ENCODE data around the gene ERC2.
"Not testable (repeated sequence)": the region's sequence is repeated elsewhere in the genome, so short reads cannot be mapped to it uniquely, and the experiment has no call there.

ERC2 gene

DNA sequence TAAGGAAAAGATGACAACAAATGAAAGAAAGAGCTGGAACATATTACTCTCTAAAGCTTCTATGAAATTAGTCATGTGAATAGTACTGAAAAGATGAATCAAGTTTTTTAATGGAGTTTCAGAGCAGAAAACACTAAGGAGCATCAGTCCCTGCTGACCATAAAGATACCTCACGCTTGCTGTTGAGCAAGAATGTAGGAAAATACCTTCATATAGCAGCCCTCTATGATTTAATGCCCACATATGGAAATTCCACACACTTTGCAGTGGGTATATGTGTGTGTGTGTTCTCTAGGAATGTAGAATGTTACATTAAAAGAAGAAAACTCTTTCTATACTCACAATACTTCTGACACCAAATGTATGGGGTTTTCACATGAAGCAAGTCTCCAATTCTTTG, 355.0 kb downstream of the ERC2 start:
- DNase-seq, result no peak

DNA sequence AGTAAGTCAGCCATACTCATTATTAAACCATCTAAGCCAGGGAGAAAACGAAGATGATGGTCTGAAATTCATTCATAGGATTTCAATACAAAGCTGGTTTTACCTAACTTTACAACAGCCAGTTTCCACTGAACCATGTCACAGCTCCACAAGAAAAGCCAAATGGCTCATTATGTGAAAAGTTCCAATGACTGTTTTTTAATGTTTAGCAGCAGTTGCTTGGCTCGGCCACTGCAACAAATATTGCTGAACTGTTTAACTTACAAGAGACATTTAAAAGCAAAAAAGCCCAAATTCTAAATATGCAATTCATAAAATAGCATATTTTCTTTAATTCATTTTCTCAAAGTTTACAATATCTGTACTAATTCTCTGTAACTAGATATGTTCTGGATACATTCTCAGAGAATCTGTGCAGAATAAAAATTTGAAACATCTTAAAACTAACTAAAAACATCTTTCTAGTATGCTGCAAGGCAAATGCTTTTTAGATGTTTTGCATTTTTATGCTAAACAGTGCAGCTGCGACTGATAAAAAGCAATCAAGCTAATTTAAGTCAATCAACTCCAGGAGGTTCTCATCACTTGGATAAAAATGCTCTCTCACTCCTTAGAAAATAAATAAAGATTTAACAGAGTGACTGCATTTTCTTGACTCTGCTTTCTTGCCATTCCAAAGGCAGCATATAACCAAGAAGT, 356.5 kb downstream of the ERC2 start:
- DNase-seq, result no peak

DNA sequence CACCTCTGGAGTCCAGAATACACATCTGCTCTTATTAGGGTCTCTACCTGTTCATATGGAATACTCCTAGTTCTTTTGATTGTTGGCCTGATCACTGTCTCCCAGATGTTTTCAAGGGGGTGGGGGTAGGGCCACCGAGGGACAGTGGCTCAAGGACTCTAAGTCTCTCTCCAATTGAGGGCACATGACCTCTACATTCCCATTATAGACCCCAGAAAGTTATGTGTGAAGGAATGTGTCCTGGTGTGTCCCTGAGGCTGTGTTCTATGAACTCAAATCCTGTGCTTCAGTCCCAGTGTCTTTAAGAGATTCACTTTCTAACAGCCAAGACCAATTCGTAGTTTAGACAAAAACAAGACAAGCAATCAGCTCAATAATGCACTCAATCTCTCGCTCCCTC, 357.4 kb downstream of the ERC2 start:
- no peak for DNase-seq

DNA sequence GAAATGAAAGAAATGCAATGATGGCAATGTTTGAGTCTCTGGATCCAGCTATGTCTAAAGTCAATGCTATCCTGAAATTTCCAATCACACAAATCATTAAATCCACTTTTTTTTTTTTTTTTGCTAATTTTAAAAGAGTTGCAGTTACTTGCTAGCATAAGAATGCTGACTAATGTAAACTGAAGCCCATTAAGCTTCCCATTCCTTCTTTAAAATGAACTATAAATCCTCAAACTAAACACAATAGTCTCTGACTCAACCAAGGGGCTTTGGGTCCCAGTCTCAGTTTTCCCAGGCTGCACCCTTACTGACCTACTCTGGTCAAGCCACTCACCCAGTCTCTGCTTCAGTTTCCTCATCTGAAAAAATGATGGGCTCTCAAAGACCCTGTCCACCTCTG, 361.1 kb downstream of the ERC2 start:
- DNase-seq, result no peak

DNA sequence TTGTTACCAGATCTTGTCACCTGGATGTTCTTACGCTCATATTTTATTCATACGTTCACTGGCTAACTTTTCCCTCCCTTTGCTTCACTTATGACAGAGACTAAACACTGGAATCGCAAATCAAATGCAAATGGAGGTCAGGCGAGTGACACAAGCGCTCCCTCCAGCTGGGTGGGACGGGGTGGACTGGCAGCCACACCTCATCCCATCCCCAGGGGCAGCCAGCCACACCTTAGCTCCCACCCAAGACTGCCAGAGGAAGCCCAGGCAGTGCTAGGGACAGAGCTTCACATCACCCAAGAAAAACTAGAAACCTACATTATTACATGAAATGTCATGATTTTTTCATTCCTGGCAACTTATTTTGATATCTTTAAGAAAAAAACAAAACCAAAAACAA, 366.2 kb downstream of the ERC2 start:
- no peak for DNase-seq

DNA sequence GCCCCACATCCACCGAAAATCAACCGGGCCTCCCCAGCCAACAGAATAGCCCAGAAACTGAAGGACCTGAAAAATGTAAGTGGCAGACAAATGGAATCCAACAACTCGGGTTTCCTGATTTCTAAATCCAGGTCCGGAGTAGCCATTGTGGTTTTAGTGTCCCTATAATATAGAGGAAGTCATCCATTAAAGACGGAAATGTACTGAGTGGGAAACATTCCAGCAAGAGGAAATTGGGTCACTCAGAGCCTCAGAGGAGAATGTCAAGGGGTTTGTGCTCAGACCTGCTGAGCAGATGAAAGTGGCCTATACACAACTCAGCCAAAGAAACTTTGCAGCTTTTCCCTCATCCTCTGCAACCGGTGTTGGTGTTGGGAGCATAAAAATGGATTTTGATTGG, 366.7 kb downstream of the ERC2 start:
- DNase-seq, result no peak

DNA sequence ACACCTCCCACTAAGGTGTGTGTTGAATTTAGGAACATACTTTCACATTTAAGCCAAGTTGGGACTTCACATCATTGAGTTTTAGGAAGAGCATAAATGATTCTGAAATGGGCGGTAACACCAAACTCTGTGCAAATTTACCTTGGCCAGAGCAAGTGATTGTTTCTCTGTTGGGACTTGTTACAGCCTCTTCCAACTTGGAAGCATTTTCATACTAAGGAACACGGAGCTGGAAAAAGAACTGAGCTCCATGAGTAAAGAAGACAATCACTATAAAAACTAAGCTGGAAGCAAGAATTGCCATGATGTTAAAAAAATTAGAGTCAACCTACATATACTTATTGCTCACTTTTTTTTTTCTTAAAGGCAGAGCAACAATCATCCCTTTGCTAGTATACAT, 371.3 kb downstream of the ERC2 start:
- DNase-seq, result no peak

DNA sequence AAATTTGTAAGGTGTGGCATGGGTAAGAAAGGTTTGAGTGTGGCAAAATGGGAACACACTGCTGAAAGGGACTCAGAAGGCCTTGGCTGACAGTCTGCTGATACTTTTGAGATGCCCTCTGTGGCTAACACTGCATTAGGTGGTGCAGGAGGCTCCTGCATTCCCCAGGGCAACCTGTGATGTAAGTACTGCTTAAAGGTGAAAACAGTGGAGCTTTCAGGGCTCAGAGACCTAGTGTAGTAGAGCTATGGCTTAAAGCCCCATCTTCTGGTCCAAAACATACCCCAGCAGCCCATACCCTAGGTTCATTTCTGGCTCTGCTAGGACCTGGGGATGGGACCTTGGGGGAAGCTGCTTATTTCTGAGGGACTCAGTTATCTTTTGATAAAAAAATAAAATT, 374.1 kb downstream of the ERC2 start:
- no peak for DNase-seq

DNA sequence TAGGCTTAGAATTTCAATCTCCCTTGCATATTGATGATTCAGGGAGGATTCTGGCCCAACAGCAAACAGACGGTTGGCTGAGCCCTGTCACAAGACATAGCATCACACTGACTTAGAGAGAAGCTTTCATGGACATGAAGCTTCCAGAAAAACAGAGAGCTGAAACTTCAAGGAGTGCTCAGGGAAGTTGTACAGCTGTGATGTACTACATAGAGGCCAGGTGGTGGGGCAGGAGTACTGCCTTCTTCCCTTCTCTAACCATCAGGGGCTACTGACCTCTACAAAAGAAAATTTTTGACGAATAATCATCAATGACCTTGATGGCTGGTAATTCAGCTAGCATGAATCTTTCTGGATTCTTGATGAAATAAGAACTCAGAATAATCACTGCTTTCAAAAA, 378.5 kb downstream of the ERC2 start:
- no peak for DNase-seq

DNA sequence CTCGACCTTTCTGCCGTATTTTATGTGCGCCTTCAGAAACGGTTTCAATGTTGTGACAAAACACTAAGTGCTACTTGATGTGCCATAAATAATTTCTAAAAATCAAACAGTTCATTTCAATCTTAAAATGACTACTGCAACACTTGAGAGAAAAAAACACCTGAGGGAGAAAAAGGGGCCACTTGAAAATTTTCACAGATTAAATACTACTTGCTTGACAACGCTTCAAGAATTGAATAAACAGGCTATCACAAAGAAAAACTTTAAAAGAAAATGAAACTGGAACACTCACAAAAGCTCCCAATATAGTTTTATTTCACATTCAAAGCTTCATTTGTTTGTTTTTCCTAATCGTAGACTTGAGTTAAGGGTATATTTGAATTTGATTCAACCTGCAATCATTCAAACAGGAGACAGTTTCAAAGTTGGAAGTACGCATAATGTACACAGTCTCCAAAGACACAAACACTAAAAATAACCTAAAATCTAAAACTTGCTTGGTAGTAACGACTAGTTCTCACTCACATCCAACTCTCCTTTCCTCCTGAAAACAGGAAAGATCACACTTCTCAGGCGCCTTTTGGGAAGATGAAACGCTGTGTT, 380.7 kb downstream of the ERC2 start:
- no peak for DNase-seq

DNA sequence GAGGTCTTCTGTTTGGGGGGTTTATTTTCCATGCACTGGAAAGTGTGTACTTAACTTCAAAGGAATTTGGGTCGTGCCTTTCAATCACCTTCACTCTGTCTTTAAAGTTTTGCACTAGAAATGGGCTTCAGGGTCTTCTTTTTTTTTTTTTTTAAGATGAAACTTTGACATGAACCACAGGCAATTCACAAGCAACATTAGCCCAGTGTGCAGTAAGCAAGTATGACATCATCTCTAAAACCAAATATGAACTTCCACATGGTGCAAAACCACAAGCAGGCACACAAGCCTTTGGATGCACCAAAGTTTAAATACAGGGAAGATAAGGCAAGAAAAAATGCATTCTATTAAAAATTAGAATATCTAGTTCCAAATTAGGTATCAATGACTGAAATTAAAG, 381.9 kb downstream of the ERC2 start:
- no peak for DNase-seq

DNA sequence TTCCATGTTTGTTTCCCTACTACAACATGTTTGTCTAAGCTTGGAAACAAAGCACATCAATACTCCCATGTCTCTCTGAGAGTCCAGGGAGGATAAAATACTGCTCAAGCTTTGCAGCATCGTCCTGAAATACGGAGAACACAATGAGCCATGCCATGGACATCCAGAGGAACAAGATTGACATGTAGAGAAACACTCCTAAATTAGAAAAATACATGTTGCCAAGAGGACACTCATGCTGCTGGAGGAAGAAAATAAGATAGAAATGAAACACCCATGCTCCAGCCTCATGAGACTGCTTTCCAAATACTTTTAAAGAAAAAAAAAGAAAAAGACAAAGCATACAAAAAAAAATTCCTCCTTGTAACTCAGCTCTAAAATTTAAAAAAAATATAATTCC, 387.0 kb downstream of the ERC2 start:
- DNase-seq, result no peak

DNA sequence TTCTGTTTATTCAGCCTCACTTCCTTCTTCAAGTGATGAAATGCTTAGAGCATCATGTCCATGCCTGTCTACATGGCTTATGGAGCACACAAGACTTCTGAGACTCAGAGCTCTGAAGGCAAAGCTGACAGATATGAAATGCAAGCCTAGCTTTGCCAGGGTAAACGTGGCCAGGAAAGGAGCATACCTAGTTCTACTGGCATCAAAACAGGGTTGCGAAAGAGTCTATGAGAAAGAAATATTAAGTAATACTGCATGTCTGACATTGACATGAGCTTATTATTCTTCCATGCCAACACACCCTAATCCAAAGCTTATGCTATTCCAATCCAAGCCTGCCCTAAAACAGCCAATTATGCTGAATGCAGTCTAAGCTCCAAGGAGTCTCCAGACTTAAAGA, 391.5 kb downstream of the ERC2 start:
- DNase-seq, result no peak

DNA sequence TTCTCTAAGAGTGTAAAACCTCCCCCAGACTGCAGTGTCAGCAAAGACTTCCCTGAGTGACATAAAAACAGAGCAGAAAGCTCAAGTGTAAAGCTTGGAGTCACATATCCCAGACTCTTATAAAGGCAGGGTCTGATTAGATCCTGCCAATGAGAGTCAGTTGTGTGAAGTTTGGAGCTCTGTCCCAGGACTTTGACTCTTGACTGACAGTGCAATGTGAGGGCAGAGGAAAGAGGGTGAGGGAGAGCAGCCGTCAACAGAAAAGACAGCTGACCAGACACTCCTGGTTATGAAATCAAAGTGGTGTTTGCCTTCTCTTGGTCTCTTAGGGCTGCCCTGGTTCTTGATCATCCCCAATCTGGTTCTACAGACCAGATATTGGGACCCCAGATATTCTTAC, 393.2 kb downstream of the ERC2 start:
- DNase-seq, result no peak

DNA sequence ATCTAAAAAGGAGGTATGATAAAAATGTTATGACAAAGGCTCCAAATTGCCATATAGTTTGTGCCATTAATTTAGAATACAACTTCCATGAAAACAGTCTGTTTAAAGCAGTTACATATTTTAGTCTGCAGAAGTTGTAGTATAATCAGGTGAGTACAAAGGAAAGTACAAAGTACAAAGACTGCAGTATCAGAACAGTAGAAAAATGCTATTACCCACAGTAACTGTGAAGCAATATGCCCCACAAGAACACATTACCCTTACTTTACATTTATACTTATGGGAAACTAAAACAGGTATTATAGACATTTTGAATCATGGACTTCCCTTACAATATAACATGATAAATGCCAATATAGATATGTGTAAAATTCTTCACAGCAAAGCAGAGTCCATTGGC, 398.5 kb downstream of the ERC2 start:
- DNase-seq, result no peak

DNA sequence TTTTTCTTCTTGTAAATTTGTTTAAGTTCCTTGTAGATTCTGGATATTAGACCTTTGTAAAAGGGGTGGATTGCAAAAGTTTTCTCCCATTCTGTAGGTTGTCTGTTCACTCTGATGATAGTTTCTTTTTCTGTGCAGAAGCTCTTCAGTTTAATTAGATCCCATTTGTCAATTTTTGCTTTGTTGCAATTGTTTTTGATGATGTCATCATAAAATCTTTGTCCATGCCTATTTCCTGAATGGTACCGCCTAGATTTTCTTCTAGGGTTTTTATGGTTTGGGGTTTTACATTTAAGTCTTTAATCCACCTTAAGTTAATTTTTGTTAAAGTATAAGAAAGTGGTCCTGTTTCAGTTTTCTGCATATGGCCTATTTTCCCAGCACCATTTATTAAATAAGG, 401.9 kb downstream of the ERC2 start:
- DNase-seq, result not testable (repeated sequence)

DNA sequence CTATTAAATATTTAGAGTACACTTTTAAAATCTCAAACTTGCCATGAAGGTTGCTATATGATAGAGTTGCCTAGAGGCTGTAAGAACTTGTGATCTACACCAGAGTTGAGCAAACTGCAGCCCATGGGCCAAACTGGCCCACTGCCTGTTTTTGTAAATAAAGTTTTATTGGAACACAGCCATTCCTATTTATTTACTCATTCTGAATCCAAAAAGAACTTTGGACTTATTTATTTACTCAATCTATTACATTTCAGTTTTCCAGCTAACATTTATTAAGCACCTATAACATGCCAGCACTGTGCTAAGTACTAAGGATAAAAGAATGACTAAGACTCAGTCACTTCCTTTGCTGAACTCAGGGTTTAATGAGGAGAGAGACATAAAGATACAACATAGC, 403.6 kb downstream of the ERC2 start:
- DNase-seq, result no peak

DNA sequence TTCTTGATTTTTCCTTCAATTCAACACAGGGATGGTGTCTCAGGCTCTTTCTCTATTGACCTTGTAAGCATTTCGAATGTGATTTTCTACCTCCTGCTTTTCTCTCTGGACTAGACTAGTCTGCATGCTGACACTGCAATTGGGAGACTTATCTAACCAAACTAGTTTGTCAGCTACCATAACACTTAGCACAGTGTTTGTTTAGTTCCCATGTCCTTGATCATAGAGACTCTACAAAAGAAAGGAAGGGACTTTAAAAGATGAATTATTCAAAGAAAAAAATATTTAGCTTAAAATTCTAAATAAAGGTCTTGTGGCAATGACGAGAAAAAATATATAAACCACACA, 407.0 kb downstream of the ERC2 start:
- no peak for DNase-seq

DNA sequence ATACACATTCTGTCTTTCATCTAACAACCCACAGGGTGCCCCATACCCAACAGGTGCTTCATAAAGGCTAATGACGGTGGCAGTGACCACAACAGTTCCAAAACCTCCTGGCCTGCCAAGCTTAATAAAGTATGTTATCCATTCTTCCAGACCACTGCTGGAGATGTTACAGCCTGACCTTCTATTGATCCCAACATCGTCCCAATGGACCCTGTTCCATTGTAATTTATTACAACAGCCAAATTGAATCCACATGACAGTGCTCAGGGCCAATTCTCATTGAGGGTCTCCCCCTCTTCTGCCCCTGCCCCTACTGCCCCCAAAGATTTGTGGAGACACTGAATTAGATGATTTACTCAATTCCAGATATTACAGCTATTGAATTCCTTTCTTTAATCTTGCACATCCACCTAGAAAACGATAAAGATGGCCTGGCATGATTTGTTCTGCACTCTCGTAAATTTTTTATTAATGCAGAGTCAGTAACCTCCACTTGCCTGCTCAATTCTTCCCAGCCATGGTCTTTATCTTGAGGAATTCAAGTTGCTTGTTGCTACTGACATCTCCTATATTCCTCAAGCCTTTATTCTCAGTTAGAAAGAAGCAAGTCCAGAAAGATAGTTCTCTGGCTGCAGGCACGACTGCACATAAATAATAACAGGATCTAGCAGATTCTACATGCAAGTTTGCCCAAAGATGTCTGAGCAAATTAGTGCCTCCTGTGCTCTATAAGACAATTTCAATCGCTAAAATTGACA, 407.6 kb downstream of the ERC2 start:
- no peak for DNase-seq

DNA sequence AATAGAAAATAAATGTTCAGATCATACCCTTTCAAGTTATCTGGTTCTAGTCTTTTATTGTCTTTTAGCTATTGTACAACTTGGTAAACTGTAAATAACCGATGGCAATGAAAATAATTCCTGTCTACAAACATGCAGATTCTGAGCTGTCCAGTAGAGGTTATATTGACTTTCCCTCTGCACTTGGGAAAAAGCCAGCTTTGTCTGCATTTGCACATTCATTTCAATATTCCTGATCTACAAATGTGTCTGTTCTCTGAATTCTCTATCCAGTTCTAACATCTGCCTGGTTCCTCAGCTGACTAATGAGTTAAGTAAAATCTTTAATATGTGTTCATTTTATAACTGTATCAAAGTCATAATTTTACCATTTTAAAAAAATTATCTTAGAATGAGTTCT, 408.5 kb downstream of the ERC2 start:
- no peak for DNase-seq

DNA sequence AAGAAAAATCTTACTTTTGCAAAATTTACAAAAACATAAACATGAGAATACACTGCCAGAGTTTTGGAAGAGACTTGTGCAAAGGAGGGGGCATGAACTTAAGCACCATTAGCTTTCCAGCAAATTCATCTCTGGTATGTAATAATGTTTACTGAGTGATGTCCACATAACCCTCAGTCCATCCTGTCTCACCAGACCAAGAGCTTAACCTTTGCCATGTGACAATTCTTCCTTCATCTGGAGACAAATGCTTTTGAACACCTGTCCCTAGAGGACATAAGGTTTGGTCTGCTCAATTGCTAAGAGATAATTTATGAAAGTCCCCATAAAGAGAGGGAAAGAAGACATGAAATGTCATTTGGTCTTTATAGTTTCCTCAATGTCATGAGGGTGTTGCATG, 412.3 kb downstream of the ERC2 start:
- no peak for DNase-seq

DNA sequence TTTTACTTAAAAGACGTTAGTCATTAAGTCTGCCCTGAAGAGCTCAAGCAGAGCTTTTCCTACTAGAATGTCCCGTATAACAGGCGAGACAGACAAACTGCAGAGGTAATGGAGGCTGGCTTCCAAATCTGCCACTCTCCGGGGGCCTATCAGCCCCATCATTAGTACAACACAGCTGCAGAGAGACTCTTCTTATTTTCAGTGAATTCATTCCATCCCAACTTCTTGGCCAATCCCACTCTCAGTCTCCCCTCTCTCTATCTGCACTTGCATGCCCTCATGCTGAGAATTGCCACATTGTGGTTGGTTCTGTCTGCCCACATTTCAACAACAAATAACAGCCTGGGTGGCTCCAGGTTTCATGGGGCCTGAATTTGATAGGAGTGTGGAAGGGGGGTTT, 412.7 kb downstream of the ERC2 start:
- no peak for DNase-seq

DNA sequence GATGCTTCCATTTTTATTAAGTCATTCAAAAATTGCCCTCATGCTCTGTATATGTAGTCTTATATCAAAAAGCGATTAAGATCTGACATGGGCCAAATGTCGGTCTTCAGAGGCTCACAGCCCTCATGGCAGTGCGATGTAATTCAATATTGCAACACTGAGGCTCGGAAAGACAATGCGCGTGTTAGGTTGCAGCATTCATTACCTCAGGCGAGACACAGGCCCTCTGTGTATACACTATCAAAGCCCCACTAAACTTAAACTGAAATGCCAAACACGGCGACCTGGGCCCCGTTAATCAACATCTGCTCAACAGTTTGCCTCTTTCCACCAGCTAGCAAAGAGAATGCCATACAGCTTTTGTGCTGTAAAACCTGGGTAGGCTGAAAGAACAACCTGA, 413.4 kb downstream of the ERC2 start:
- no peak for DNase-seq

DNA sequence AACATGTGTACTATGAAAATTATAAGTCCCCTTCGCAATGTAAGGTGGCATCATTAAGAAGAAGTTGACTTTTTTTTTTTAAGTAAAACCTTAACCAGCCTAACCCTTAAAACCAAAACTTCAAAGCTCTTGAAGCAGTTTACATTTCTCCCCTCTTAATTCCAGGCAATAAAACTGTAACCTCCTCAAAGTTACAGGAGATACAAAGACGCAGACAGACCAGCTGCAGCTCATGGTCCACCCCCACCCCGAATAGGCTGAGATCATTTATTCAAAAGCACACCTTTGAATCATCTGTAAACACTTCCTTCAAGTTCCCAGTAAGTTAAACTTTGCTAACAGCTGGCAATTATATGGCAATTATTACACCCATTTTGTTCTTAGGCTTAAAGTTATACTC, 414.5 kb downstream of the ERC2 start:
- DNase-seq, result no peak

DNA sequence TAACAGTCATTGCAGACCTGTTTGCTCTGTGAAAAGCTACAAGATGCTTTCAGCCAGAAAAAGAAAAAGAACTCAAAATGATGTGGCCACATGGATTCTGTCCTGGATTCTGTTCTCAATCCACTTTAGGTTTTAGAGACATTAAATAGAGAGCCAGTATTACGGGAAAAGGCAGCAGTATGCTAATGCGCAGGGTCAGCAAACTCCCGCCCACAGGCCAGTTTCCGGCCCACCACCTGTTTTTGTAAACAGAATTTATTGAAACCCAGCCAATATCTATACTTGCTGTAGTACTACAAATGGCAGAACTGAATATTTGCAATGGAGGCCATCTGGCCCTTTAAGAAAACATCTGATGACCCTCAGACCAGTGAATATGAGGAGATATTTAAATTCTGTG, 416.1 kb downstream of the ERC2 start:
- no peak for DNase-seq
